ENCODE data around the gene TNK1. TPM values are rescaled to one million over a fixed set of nuclear protein-coding genes. Genes with fewer than 3 reads are reported as not detected.

Gene TNK1
- total RNA-seq, 4 donors from 2014 or later: 2.4 to 9.8 (median 6.0) TPM

DNA sequence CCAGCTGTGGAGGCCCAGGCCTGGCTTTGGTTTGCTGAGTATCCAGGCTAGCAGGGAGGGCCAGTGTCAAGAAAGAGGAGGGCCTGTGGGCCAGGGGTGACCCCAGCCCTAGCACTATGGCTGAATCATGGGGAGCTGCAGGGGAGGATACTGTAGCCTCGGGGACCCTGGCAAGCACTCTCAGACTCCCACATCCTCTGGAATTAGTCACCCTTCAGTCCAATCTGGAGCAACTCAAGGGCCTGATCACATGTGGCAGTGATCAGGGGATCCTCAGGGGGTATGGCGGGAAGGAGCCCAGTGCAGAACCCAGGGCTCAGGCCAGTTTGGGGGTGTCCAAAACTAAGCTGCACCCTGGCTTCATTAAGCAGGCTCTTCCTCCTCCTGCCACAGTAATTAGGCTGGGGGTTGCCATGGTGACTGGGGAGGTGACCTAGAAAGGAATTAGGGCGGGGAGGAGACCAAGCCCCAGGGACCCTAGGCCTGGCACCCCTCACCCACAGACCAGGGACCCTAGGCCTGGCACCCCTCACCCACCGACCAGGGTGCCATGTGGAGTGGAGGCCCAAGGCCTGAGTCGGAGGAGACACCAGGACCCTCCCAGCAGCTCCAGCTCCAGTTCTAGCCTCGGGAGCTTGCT lies 32.6 kb downstream of the TNK1 start:
- no peak for DNase-seq (ENCODE audit: low spot score in 2 of 2)
- 51 to 78% methylated on average over 5 of the region's 6 CpGs for WGBS, 2 donors
- H3K4me3 ChIP-seq: no peak overlapping the region
- no peaks in the 10 kb centered on the region for H3K27me3 ChIP-seq
- peaks cover 0 to 79% (median 0%) of the 10 kb centered on the region in 3 donors for H3K36me3 ChIP-seq
- TF ChIP-seq POLR2A (IDR thresholded peaks at IDR 0.05) (no peak), EP300 (IDR thresholded peaks at IDR 0.05) (no peak)
- TF ChIP-seq, protein P1, sequence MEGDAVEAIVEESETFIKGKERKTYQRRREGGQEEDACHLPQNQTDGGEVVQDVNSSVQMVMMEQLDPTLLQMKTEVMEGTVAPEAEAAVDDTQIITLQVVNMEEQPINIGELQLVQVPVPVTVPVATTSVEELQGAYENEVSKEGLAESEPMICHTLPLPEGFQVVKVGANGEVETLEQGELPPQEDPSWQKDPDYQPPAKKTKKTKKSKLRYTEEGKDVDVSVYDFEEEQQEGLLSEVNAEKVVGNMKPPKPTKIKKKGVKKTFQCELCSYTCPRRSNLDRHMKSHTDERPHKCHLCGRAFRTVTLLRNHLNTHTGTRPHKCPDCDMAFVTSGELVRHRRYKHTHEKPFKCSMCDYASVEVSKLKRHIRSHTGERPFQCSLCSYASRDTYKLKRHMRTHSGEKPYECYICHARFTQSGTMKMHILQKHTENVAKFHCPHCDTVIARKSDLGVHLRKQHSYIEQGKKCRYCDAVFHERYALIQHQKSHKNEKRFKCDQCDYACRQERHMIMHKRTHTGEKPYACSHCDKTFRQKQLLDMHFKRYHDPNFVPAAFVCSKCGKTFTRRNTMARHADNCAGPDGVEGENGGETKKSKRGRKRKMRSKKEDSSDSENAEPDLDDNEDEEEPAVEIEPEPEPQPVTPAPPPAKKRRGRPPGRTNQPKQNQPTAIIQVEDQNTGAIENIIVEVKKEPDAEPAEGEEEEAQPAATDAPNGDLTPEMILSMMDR (IDR thresholded peaks at IDR 0.05): no peak
- H3K4me1 ChIP-seq: peaks cover 0 to 10% (median 0%) of the 10 kb centered on the region in 4 donors
- peak overlapping the region in 2 of 4 donors; percentile 1 to 16 for H3K27ac ChIP-seq
- H3K9me3 ChIP-seq: no peaks in the 10 kb centered on the region

DNA sequence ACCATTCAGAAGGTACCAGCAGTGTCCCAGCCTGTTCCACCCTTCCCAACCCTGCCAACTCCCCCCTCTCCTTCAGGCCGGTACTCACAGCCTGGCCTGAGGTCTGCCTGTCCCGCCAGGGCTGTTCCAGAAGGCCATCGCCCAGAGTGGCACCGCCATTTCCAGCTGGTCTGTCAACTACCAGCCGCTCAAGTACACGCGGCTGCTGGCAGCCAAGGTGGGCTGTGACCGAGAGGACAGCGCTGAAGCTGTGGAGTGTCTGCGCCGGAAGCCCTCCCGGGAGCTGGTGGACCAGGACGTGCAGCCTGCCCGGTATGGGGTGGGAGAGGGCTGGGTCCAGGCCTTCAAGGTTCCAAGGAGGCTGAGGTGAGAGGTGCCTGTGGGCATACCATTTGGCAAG lies 33.9 kb downstream of the TNK1 start:
- H3K27me3 ChIP-seq: no peaks in the 10 kb centered on the region
- H3K4me1 ChIP-seq: peaks cover 0 to 10% (median 0%) of the 10 kb centered on the region in 4 donors
- WGBS, 2 donors: 85 to 94% methylated on average over 11 to 14 of the region's 14 CpGs
- DNase-seq (ENCODE audit: low spot score in 2 of 2): no peak
- H3K27ac ChIP-seq: no peak overlapping the region
- H3K9me3 ChIP-seq: no peaks in the 10 kb centered on the region
- peaks cover 0 to 66% (median 0%) of the 10 kb centered on the region in 3 donors for H3K36me3 ChIP-seq
- H3K4me3 ChIP-seq: no peak overlapping the region
- no peak for TF ChIP-seq EP300 (IDR thresholded peaks at IDR 0.05)
- no peak for TF ChIP-seq POLR2A (IDR thresholded peaks at IDR 0.05)
- TF ChIP-seq, protein P1 (IDR thresholded peaks at IDR 0.05): no peak

DNA sequence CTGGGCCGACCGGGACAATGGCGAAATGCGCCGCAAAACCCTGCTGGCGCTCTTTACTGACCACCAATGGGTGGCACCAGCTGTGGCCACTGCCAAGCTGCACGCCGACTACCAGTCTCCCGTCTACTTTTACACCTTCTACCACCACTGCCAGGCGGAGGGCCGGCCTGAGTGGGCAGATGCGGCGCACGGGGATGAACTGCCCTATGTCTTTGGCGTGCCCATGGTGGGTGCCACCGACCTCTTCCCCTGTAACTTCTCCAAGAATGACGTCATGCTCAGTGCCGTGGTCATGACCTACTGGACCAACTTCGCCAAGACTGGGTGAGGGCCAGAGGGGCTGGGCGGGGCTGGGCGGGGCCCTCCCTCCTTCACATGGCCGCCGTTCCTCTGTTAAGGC lies 34.9 kb downstream of the TNK1 start:
- TF ChIP-seq EP300 (IDR thresholded peaks at IDR 0.05) (no peak), POLR2A (IDR thresholded peaks at IDR 0.05) (no peak)
- TF ChIP-seq, protein P1 (IDR thresholded peaks at IDR 0.05): no peak
- 81 to 85% methylated on average over 19 to 22 of the region's 23 CpGs for WGBS, 2 donors
- no peak for DNase-seq (ENCODE audit: low spot score in 2 of 2)
- Histone ChIP-seq H3K4me3 (no peak overlapping the region), H3K27ac (peak overlapping the region in 1 of 4 donors; percentile 6), H3K27me3 (no peaks in the 10 kb centered on the region), H3K4me1 (peaks cover 0 to 10% (median 0%) of the 10 kb centered on the region in 4 donors), H3K9me3 (no peaks in the 10 kb centered on the region), H3K36me3 (peaks cover 0 to 57% (median 0%) of the 10 kb centered on the region in 3 donors)

DNA sequence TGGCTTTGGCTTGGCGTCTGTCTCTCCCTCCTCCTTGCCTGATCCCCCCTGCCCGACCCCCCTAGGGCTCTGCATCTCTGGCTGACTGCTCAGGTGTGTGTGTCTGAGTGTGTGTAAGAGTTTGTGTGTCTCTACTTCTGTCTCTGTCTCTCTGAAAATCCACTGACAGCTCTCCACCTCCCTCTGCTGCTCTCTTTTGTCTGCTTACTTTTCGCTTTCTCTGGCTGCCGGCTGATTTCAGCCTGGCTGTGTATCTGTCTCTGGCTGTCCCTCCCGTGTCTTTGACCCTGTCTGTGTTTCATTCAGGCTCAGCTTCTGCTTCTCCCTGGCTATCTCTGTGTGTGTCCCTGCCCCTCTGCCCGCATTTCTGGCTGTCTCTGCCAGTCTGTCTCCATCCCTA lies 35.4 kb downstream of the TNK1 start:
- Histone ChIP-seq H3K27me3 (no peaks in the 10 kb centered on the region), H3K4me3 (no peak overlapping the region), H3K4me1 (peaks cover 0 to 10% (median 0%) of the 10 kb centered on the region in 4 donors), H3K9me3 (no peaks in the 10 kb centered on the region), H3K27ac (peak overlapping the region in 1 of 4 donors; percentile 6), H3K36me3 (peaks cover 0 to 51% (median 0%) of the 10 kb centered on the region in 3 donors)
- no peak for DNase-seq (ENCODE audit: low spot score in 2 of 2)
- WGBS, 2 donors: 68 to 81% methylated on average over 6 of the region's 6 CpGs
- TF ChIP-seq, protein P1 (IDR thresholded peaks at IDR 0.05): no peak
- TF ChIP-seq POLR2A (IDR thresholded peaks at IDR 0.05) (no peak), EP300 (IDR thresholded peaks at IDR 0.05) (no peak)

DNA sequence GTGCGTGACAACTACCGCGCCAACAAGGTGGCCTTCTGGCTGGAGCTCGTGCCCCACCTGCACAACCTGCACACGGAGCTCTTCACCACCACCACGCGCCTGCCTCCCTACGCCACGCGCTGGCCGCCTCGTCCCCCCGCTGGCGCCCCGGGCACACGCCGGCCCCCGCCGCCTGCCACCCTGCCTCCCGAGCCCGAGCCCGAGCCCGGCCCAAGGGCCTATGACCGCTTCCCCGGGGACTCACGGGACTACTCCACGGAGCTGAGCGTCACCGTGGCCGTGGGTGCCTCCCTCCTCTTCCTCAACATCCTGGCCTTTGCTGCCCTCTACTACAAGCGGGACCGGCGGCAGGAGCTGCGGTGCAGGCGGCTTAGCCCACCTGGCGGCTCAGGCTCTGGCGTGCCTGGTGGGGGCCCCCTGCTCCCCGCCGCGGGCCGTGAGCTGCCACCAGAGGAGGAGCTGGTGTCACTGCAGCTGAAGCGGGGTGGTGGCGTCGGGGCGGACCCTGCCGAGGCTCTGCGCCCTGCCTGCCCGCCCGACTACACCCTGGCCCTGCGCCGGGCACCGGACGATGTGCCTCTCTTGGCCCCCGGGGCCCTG lies 36.3 kb downstream of the TNK1 start:
- peaks cover 0 to 48% (median 0%) of the 10 kb centered on the region in 3 donors for H3K36me3 ChIP-seq
- no peak overlapping the region for H3K27ac ChIP-seq
- WGBS, 2 donors: 91 to 92% methylated on average over 45 to 50 of the region's 54 CpGs
- TF ChIP-seq, protein P1 (IDR thresholded peaks at IDR 0.05): no peak
- H3K9me3 ChIP-seq: no peaks in the 10 kb centered on the region
- H3K4me1 ChIP-seq: peaks cover 0 to 10% (median 0%) of the 10 kb centered on the region in 4 donors
- H3K27me3 ChIP-seq: no peaks in the 10 kb centered on the region
- H3K4me3 ChIP-seq: no peak overlapping the region
- no peak for DNase-seq (ENCODE audit: low spot score in 2 of 2)
